HCT116 (cell line): Measurements from ENCODE around the gene FAM151A. TPM values are rescaled to one million over a fixed set of nuclear protein-coding genes. Genes with fewer than 3 reads are reported as not detected.

ENCODE experiments used
- total RNA-seq: library from RNA; stranded (reverse); gene quantifications from one replicate; pipeline ENCODE4 v1.2.1, GENCODE V29; 2021; ENCODE audit not compliant: unreplicated experiment

The FAM151A gene
- total RNA-seq, 1 experiment from 2014 or later: not detected

Other genes with a start within 250 kb of the FAM151A start
- gene SSBP3, start 217.1 kb downstream of the FAM151A start, total RNA-seq: 37.5 TPM
- gene ACOT11, start 75.3 kb downstream of the FAM151A start, total RNA-seq: 31.1 TPM
- gene MROH7, start 18.3 kb upstream of the FAM151A start, total RNA-seq: 1.1 TPM
- 26.3 TPM for gene TTC4, start 92.3 kb upstream of the FAM151A start, total RNA-seq
- gene PARS2, start 141.0 kb upstream of the FAM151A start, total RNA-seq: 9.6 TPM
- 1.8 TPM for gene TTC22, start 177.8 kb upstream of the FAM151A start, total RNA-seq